ENCODE measurements around the gene TIGD2. TPM values are rescaled to one million over a fixed set of nuclear protein-coding genes. Genes with fewer than 3 reads are reported as not detected.

The TIGD2 gene
- total and polyA plus RNA-seq, 2 of the 13 experiments (the other 11 are each of a cell fraction or from before 2014, with no cell fraction given): 3.1 to 15.5 TPM

- peak overlapping the region; percentile 51 for H3K27ac ChIP-seq (ENCODE audit: extremely low read length, insufficient read depth, low read length)
- ChIA-PET CTCF (ENCODE audit: low intra/inter-chr PET ratio, low total read pairs) (no interaction called here), POLR2A (interaction anchor here (1.6 to 1.9 kb wide), 3 partner anchors 8 to 12 kb away, joined by 5 to 6 read pairs (median 6); partner anchors contain the start of gene TIGD2)
- no peaks in the 10 kb centered on the region for H3K79me2 ChIP-seq (ENCODE audit: insufficient read depth, low read length)
- peak overlapping the region; percentile 43 to 58 (median 49); a peak in 5 of 6 replicates for H3K4me3 ChIP-seq (replicated peaks in 1 of 3; ENCODE audit: insufficient read depth in 1 of 3, low read depth in 2 of 3, low read length in 3 of 3)
- H3K27me3 ChIP-seq (ENCODE audit: control insufficient read depth in 1 of 2, insufficient read depth in 2 of 2, low read length in 2 of 2): no peaks in the 10 kb centered on the region
- no peaks in the 10 kb centered on the region for H3K9me3 ChIP-seq (ENCODE audit: low read length)
- peaks cover 34% of the 10 kb centered on the region for H3K4me1 ChIP-seq (ENCODE audit: insufficient read depth, low read length)
- intact Hi-C loops (cut with micrococcal nuclease; ENCODE audit: unreplicated experiment): loop anchor here (1.0 kb wide), 1 partner anchor 11 kb away; no protein-coding TSS in a partner anchor
- in situ Hi-C loops (cut with HindIII; ENCODE audit: extremely low pct_ligation_motif_present, low pct_unique_long_range_greater_than_20kb): no loop called here
- TSS peak; percentile 68 for BruUV-seq (replicated peaks)
- peak overlapping the region; percentile 50 for H3K9ac ChIP-seq (ENCODE audit: insufficient read depth, low read depth, low read length)
- DNase-seq (ENCODE audit: low spot score): peak; percentile 73
- peak; percentile 51 for ATAC-seq
- no peaks in the 10 kb centered on the region for H4K20me1 ChIP-seq (ENCODE audit: insufficient read depth, low read length)
- peak; percentile 70 for FAIRE-seq
- TF ChIP-seq IRF2 (CRISPR knock-in tag; IDR thresholded peaks at IDR 0.05) (no peak), MAFK (conservative IDR thresholded peaks at IDR 0.05 in 1 of 2, IDR thresholded peaks at IDR 0.05 in 1 of 2; ENCODE audit: low read length in 2 of 2) (peak; percentile 47 to 76), CEBPG (CRISPR knock-in tag; IDR thresholded peaks at IDR 0.05) (peak; percentile 23; the same call in 1 of the 2 replicates), MAFF (IDR thresholded peaks at IDR 0.05; ENCODE audit: low read depth, low read length) (peak; percentile 63), HNF4A (CRISPR knock-in tag; IDR thresholded peaks at IDR 0.05) (0 out of 2 replicates have a peak, but pooled peaks have one; percentile 24), FOSL2 (CRISPR knock-in tag; IDR thresholded peaks at IDR 0.05) (peak; percentile 59), NR2F2 (IDR thresholded peaks at IDR 0.05; ENCODE audit: borderline replicate concordance, low read depth) (0 out of 2 replicates have a peak, but pooled peaks have one; percentile 32), SOX13 (IDR thresholded peaks at IDR 0.05) (no peak), SOX13 (CRISPR knock-in tag; conservative IDR thresholded peaks at IDR 0.05 in 1 of 2, IDR thresholded peaks at IDR 0.05 in 1 of 2) (0 out of 4 replicates have a peak, but pooled peaks of 1 of the 2 experiments have one; percentile 25), ZNF7 (CRISPR knock-in tag; IDR thresholded peaks at IDR 0.05) (no peak), GATAD2A (CRISPR knock-in tag; IDR thresholded peaks at IDR 0.05) (peak; percentile 19; the same call in 1 of the 2 replicates), ARID5B (CRISPR knock-in tag; IDR thresholded peaks at IDR 0.05) (peak; percentile 57; the same call in 1 of the 2 replicates), RFXANK (CRISPR knock-in tag; IDR thresholded peaks at IDR 0.05) (no peak), THAP9 (CRISPR knock-in tag; IDR thresholded peaks at IDR 0.05; ENCODE audit: borderline replicate concordance) (no peak), HDAC1 (CRISPR knock-in tag; IDR thresholded peaks at IDR 0.05) (no peak; the same call in 1 of the 2 replicates), CEBPB (IDR thresholded peaks at IDR 0.05; ENCODE audit: borderline replicate concordance, low read depth, low read length) (0 out of 2 replicates have a peak, but pooled peaks have one; percentile 18), ZNF740 (CRISPR knock-in tag; IDR thresholded peaks at IDR 0.05) (no peak), ELF3 (CRISPR knock-in tag; IDR thresholded peaks at IDR 0.05) (peak; percentile 31; the same call in 1 of the 2 replicates), HIVEP1 (CRISPR knock-in tag; IDR thresholded peaks at IDR 0.05) (no peak), ZNF256 (CRISPR knock-in tag; conservative IDR thresholded peaks at IDR 0.05) (no peak)
- 0% methylated on average over 5 of the region's 5 CpGs for WGBS (ENCODE audit: low lambda C conversion rate)
- peak overlapping the region; percentile 88 for H3K4me2 ChIP-seq (ENCODE audit: low read depth, low read length)
- no peaks in the 10 kb centered on the region for H3K36me3 ChIP-seq (replicated peaks in 1 of 2; ENCODE audit: control insufficient read depth in 1 of 2, insufficient read depth in 2 of 2, low read length in 2 of 2)
- H2AFZ ChIP-seq (ENCODE audit: low read length): peak overlapping the region; percentile 0
These were observed 12.1 kb downstream of the TIGD2 start for GRCh38 chr4:89123451-89123851.

All from HepG2 (cell line).